GM12873 (cell line): ENCODE results near the gene C19orf25.

ENCODE experiments used
- TF ChIP-seq, protein P1 (sequence below): IDR thresholded peaks from 2 replicates; pipeline ENCODE4 v1.5.1; 2012; ENCODE audit warnings: low read depth, mild to moderate bottlenecking, moderate library complexity, low read length, control low read depth; ENCODE audit not compliant: insufficient read depth; ENCODE audit errors: missing control alignments

The C19orf25 gene

DNA sequence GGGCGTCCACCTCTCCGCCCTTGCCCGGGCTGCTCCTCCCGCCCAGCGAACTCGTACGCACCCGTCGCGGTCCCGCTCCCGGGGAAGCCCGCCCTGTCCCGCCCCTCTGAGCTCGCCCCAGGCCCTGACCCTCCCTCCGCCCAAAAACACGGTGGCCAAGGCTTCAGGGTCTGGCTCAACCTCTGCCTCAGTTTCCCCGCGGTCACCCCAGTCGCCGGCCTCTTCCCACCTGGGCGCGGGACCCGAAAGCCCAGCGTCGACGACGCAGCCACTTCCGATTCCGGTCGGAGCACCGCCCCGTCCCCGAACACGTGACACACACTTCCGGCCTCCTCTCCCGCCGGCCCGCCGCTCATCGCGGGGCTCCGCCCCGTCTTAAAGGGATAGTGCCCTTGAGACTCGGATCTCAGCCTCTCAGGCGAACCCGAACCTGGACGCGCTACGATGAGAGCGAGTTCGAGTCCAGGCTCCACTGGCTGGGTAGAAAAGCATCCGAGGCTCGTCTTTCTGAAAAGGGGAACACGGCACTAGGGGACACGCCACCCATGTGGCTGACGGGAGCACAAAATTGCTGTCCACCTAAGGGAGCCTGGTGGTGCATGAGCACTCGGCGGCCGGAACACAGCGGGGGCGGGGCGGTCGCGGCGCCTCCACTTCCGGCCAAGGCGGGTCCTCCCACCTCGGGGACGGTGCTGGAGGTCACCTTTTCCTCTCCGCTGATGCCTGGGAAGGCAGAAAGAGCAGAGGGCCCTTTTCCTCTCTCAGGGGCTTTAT lies at the start of gene C19orf25:
Gene C19orf25, minus strand, starts transcription at position 282 of the 774 bp plus-strand sequence. CDS start 312 bp downstream, outside the sequence.
- TF ChIP-seq, protein P1, sequence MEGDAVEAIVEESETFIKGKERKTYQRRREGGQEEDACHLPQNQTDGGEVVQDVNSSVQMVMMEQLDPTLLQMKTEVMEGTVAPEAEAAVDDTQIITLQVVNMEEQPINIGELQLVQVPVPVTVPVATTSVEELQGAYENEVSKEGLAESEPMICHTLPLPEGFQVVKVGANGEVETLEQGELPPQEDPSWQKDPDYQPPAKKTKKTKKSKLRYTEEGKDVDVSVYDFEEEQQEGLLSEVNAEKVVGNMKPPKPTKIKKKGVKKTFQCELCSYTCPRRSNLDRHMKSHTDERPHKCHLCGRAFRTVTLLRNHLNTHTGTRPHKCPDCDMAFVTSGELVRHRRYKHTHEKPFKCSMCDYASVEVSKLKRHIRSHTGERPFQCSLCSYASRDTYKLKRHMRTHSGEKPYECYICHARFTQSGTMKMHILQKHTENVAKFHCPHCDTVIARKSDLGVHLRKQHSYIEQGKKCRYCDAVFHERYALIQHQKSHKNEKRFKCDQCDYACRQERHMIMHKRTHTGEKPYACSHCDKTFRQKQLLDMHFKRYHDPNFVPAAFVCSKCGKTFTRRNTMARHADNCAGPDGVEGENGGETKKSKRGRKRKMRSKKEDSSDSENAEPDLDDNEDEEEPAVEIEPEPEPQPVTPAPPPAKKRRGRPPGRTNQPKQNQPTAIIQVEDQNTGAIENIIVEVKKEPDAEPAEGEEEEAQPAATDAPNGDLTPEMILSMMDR, result no peak

GRCh38 chr19:1527650-1528309 lies 48.8 kb upstream of the C19orf25 start:
- TF ChIP-seq, protein P1, result no peak

DNA sequence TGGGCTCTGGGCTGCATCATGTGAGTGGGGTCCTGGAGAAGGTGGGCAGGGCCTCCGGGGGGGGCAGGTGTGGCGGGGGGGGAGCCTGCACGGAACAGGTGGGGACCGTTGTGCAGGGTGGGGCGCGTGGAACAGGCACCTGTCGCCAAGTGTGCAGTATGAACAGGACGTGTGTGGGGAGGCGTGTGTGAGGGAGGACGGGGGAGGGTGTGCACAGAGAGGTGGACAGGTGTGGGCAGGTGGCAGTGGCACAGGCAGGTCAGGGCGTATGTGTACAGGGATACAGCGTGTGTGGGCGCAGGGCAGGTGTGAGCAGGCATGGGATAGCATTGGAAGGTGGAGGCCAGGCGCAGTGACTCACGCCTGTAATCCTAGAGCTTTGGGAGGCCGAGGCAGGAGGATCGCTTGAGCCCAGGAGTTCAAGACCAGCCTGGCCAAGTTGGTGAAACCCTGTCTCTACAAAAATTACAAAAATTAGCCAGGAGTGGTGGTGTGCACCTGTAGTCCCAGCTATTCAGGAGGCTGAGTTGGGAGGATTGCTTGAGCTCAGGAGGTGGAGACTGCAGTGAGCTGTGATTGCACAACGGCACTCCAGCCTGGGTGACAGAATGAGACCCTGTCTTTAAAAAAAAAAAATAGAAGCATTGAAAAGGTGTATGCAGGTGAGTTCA lies 48.1 kb upstream of the C19orf25 start:
- TF ChIP-seq, protein P1, result no peak

DNA sequence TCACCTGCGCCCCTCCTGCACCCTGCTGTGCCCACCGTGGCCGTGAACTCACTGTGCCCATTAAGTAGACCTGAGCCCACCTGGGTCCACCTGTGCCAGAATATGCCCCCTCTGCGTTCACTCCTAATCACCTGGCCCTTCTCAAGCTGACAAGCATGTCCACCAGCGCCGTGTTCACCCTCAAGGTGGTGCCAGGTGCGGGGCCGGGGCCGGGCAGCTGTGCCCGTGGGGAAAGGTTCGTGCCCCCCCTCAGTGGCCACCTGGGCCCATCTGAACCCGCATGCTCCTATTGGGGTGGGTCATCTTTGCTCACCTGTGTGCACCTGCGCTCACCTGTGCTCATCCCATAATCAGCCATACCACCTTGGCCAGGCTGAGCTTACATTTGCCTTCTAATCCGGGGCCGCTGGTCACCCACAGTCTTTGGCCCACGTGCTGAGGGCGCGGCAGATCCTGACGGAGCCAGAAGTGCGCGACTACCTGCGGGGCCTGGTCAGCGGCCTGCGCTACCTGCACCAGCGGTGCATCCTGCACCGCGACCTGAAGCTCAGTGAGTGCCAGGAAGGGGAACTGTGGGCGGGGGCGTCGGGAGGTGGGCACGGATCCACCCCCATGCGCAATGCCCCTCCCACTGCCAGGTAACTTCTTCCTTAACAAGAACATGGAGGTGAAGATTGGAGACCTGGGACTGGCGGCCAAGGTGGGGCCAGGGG lies 47.2 kb upstream of the C19orf25 start:
- TF ChIP-seq, protein P1, result no peak

DNA sequence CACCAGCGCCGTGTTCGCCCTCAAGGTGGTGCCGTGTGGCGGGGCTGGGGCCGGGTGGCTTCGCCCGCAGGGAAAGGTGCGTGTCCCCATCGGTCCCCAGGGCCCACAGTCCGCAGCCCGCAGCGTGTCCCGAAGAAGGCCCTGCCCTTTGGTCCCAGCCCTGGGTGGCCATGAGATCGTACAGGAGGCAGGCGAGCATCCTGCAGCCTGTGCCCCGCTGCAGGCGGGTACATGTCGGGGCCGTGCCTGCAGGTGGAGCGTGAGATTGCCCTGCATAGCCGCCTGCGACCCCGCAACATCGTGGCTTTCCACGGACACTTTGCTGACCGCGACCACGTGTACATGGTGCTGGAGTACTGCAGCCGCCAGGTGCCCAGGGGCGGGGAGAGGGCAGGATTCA lies 46.3 kb upstream of the C19orf25 start:
- TF ChIP-seq, protein P1, result no peak

- TF ChIP-seq, protein P1, result no peak
These were observed 45.9 kb upstream of the C19orf25 start for GRCh38 chr19:1524972-1525325.

GRCh38 chr19:1524287-1524971 lies 45.4 kb upstream of the C19orf25 start:
- TF ChIP-seq, protein P1, result no peak
